Epidermal melanocyte (primary cell): Measurements from ENCODE around the gene CREBBP.

ENCODE experiments used
- DNase-seq: peaks from one replicate; pipeline ENCODE4 v3.0.0; 2011; ENCODE audit warnings: low spot score; ENCODE audit not compliant: insufficient read length

Gene CREBBP

DNA sequence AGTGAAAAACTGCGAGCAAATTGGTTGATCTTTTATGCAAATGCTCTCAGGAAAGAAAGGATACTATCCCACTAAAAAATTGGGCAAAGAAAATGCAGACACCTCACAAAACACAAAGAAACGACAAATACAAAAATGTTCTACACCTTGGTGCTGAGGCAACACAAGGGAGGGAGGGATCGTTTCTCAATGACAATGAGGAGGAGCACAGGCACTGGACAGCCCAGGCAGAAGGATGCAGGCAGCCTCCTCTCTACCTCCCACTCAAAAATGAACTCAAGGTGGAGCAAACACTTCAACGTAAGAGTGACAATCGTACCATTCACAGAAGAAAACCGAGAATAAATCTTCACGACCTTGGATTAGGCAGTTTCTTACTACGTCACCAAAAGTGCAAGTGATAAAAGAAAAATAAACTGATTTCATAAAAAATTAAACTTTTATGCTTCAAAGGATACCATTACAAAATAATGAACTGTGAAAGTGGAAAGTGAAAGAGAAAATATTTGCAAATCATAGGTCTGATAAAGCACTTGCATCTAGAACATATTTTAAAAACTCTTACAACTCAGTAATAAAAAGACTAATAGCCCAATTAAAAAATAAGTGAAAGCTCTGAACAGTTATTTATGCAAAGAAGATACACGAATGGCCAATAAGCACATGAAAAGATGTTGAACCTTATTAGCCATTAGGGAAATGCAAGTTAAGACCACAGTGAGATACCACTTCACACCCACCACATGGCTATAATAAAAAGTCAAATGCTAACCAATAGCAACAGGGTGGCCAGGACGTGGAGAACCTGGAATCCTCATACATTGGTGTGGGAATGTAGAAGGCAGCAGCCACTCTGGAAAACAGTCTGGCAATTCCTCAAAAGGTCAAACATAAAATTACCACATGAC is 82.4 kb downstream of the CREBBP start:
- no peak for DNase-seq

DNA sequence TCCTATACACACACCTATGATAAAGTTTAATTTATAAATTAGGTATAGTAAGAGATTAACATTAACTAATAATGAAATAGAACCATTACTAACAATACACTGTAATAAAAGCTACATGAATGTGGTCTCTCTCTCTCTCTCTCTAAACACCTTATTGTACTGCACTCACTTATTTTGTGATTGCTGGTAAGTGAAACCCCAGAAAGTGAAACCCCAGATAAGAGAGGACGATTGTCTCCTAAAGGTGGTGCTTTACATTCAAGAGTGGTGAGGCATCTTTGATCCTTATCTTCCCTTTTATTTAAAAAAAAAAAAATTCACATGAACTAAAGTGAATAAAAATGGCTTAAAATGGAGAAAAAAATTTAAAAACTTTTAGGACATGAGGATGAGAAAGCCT is 83.0 kb downstream of the CREBBP start:
- DNase-seq, result no peak

DNA sequence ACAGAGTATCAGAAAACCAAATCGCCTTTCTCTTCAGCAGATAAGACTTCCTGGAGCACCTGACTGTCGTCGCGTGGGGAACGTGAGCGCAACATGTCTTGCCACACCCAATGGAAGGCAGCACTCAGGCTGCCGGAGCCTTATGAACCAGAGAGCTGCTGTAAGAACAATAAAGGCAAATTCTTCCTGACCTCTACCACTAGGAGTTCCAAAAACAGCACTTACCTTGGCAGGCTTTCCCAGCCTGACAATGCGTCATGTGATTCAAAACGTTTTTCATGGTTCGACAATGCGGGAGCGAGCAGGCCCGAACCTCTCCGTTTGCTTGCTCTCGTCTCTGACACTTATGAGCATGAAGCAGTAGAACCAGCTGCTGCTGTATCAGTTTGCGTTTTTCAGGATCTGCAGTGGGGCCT is 87.3 kb downstream of the CREBBP start:
- DNase-seq, result no peak

DNA sequence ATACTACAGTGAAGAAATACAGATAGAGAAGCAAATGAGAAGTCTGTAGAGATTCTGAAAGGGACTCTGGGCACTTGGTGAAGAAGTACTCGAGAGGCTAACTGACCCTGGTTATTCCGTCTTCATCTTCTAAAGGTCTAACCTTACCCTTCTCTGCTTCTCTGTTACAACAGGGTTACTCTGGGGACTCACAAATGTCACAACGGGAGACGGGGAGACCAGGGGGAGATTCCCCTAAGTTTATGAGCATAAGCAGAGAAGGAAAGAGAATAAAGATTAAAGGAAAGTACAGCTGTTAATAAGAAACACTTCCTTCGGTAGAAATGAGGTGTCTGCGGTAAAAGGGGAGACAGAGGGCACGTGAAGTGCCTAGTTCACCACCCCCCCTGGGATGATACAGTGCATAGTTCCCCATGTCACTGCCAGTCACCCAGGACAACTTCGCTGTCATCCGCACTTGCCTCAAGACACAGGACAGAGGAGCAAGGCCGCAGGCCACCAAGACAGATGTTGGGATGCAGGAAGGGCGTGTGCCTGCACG is 88.0 kb downstream of the CREBBP start:
- no peak for DNase-seq

DNA sequence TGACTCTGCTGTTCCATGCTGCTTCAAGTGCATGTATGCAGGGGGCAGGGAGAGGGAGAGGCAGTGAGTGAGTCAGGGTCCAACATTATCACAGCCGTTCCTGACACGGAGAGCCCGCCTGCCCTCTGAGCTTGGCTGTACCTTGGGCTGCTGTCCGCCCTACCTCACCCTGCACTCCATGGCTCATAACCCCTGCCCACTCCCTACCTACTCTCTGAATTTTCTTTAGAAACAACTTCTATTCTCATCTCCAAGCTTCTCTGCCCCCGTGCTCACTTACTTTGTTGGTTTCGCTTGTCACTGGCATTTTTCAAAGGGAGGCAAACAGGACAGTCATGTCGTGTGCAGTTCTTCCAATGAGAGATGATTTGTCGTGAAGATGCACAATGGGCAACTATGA is 88.8 kb downstream of the CREBBP start:
- DNase-seq, result no peak

DNA sequence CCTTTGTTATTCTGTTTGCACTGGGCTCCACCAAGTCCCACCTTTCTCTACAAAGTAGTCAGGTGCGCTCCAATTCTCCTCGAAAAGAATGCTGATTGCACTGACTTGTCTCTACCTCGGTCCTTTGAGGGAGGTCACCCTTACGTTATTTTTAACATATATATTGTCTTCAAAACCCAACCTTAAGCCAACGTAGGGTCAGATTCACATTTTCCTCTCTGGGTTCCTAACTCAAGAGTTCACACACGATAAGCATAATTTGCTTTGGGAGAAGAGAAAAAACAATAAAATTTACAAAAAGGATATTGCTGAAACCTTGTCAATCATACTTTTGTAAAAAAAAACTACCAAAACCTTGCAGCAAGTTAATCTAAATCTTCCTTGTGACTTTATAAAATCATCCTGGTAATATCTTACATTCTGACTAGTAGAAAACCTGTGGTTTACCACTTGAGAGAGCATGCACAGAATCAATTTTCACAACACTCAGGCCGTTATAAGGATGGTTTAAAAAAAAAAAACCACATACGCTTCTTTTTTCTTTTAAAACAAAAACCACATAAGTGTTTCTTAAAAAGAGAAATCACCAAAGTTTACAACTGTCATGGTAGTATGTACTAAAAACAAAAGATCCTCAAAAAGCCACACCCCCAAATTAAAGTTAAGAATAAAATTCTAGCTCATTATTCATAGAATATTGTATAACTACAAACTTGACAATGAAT is 91.0 kb downstream of the CREBBP start:
- DNase-seq, result no peak

DNA sequence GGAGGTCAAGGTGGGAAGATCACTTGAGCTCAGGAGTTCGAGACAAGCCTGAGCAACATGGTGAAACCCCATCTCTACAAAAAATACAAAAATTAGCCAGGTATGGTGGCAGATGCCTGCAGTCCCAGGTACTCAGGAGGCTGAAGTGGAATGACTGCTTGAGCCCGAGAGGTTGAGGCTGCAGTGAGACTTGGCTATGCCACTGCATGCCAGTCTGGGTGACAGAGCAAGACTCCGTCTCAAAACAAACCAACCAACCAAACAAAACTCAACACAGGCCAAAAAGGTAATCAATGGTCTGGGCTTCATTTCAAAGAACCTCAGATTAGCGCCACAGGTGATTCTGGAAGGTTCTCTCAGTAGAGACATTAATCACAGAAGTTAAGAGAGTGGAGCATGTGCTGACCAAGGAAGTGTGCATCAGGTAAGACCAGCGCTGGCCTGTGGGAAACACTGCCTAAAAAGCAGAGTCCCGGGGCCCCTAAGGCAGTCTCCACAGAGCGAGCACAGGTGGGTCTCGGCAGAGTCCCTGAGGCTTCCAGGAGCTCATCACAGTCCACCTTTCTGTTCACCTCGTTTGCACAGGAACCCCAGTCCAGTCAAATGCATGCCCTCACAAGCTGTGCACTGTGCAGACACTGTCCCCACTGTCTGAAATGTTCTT is 91.7 kb downstream of the CREBBP start:
- DNase-seq, result no peak

DNA sequence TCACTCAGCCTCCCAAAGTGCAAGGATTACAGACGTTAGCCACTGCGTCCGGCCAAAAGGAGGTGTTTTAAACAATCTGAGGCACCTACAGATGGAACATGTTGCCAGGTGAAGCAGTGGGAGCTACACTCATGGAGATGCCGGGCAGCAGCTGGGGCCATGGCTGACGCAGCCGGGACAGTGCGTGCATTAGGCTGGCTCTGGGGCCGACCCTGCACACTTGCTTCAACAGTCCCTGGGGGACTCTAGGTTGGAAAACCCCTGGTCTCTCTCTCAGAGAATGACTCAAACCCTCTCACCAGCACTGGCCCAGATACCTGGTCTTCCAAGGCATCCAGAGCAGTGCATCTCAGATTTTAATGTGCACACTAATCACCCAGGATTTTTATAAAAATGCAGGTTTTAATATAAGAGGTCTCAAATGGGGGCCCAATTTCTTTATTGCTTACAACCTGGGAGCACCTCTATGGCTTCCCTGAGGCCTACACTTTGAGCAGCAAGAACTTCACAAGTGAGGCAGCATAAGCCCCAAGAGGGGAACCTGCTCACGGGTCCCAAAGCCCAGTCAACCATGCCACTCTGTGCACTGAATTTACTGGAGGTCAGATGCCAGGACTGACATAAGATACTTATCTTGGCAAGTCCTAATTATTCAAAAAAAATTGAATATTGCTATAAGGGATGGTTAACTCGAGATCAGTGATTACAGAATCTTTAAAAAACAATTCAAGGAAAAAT is 92.4 kb downstream of the CREBBP start:
- no peak for DNase-seq

DNA sequence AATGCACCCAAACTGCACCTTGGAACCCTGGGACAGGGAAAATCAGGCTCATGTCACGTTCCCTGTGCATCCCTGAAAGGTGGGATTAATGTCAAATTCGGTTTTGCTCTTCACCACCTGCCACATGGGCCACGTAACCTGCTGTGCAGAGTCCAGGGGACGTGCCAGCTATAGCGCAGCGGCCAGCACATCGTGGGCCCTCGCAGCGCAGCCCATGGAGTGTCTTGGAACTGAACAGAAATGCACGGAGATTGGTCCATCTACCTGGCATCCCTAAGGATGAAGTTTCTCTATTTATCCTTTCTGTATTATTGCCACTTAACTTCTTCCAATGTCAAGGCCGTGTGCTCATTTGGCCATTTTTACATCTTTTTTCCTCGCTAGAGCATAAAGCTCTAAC is 95.1 kb downstream of the CREBBP start:
- DNase-seq, result no peak

DNA sequence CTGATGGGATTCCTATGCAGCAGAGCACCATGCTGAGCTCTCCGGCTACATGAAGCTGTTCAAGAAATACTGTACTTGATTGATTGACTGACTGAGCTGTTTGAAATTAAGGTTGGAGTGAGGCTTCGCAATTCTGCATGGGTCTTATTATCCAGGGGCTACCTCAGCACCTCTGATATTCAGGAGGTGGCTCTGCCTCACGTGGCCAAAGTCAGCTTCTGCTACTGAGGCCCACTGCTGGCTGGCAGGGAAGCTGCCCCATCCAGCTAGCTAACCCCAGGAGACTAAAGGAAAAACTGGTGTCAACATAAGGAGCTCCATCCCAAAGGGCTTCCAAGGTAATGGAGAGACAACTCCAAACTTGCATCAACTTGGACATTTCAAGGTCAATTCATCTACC is 97.0 kb downstream of the CREBBP start:
- DNase-seq, result no peak

DNA sequence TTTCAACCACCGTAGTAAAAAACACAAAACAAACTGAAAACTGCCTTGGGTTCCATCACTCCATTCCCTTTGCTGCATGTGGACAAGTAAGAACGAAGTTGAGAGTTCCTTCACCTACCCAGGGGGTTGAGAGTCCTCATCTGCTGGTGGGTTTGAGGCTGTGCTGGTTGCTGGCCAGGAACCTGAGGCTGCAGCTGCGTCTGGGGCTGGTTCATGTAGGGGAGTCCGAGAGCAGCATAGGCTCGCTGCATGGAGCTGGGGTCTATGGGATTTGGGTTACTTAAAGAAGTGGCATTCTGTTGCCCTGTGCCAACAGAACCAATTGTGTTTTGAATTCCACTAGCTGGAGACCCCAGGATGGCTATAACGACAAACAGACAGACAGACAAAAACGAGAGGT is 97.9 kb downstream of the CREBBP start:
- DNase-seq, result no peak

DNA sequence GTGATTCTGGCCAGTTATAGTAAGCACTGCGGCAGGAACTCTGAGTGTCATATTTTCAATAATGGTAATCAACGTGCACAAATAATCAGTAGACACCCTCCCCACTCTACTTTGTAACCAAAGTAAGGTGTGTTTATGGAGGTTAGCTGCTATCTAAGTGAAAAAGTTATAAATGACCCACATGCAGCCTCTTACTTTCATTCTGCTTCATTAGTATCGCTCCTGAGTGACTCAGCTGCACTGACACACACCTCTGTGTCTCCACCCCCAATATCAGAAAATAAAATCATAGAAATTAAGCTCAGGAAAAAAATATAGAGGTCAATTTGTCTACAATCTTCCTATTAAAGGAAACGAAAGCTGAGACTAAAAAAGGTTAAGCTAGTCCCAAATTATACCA is 99.1 kb downstream of the CREBBP start:
- DNase-seq, result no peak

DNA sequence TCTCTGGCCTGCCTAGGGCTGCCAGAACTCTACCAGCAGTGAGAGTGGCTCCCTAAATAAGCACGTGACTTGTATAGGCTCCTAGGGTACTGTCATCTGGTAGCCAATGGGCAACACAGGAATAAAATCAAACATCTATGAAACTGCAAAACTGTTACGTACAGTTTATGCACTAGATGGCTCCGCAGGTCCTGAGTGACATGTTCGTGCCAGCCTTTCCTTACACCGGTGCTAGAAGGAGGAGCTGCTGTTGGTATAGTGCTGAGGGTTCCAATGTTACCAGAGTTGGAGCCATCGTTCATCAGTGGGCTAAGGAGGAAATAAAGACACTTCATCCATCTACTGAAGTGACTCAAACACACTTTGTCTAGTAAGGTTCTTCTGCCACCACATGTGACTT is 99.9 kb downstream of the CREBBP start:
- DNase-seq, result no peak

DNA sequence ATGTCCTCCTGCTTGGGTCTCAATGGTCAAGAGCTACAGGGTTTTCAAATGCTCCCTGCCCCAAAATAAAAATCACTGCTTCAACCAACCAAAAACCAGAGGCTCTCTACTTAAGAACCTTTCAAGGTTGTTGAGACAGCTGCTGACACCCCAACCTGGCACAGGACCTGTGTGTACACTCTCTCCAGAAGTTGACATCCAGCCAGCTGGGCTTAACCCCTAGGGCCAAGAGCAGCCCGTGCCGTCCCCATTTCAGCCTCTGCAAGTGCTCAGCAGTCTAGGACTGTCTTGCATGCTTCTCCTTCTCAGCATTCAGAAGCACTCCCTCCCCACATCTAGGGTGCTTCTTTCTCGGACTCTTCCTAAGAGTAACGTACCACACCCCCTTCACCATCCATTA is 104.2 kb downstream of the CREBBP start:
- DNase-seq, result no peak

DNA sequence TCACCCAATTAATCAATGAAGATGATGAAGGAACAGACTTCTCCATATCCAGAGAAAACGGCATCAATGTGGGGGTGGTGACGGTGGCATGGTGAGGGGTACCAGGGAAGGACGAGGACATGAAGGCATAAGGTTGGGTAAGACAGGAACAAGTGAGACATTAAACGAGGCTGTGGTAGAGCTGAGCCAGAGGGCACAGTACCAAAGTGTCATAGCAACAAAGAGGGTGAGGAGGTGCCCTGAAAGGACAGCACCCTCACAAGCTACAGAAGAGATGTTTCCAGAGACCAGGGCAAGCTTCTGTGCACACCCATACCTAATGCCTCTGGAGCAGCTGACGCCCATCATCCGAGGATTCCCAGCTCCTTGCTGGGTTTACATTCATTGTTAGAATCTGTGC is 105.7 kb downstream of the CREBBP start:
- DNase-seq, result no peak

DNA sequence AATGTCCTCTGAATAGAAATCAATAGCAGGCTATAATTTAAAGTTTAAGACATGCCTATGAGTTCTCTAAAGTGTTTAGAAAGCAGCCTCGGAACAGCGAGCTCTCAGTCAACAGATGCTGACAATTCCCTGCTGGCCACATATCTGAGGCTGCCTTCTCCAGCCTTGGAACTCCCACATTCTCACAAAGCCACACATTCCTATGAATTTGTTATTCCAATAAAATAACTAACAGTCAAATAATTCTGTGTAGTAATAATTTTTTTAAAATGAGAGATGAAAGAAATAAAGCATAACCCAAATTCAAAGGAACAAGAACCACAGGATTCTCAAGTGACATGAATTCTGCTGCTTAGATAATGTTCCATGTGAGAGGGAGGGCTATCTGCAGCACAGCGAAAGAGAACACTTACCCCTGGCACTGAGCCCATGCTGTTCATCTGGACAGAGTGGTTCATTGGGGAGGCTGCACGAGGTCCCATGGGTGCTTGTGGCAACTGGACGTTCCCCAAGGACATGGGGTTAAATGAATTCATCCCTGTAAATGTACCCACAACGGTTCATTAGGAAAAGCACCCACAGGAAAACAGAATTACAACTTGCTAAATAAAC is 106.3 kb downstream of the CREBBP start:
- DNase-seq, result no peak

DNA sequence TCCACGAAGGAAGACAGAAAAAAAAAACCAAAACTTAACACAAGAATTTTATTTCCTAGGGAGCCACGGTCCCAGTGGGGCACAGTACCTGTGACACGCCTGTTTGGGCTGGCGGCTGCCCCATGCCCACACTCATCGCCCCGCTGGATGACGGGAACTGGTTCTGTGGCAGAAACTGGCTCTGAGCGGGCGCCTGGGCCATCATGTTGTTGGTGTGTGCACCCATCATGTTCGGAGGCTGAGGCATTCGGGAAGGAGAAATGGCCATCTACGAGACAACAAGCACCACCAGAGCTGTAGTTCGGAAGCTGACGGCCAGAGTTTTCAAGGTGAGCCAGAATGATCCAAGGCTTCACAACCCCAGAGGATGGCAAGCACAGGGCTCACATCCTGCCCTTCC is 106.8 kb downstream of the CREBBP start:
- DNase-seq, result no peak

DNA sequence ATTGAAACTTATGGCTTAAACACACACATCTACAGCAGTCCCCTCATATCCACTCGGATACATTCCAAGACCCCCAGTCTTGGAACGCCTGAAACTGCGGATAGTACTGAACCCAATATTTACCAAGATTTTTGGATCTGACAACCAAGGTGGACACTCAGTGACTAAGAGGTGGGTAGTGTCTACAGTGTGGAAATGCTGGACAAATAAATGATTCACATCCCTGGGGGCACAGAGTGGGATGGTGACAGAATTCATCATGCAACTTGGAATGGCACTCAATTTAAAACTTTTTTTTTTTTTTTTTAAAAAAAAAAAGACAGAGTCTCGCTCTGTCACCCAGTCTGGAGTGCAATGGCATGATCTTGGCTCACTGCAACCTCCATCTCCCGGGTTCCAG is 109.0 kb downstream of the CREBBP start:
- DNase-seq, result no peak

DNA sequence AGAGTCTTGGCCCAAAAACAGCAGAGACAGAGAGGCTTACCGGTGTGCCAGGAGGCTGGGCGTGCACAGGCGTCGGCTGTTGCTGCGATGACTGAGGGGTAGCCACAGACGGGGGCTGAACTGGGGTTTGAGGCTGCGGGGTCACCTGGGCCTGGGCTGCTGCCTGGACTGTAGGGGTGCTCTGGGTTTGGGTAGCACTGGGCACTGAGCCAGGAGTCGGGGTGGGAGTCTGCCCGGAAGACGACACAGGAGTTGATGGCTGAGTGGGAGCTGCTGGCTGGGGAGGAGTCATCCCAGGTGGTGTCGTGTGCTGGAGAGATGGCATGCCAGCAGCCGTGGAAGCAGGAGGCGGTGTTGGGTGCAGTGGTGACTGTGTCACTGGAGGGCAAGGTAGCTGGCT is 110.0 kb downstream of the CREBBP start:
- no peak for DNase-seq

DNA sequence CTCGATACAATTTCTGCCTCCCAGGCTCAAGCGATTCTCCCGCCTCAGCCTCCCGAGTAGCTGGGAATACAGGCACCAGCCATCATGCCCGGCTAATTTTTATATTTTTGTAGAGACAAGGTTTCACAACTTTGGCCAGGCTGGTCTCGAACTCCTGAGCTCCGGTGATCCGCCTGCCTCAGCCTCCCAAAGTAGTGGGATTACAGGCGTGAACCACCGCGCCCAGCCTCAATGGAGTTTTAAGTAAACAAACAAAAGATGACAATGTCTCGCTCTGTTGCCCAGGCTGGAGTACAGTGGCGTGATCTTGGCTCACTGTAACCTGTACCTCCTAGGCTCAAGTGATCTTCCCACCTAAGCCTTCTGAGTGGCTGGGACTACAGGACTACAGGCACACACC is 110.6 kb downstream of the CREBBP start:
- DNase-seq, result no peak

DNA sequence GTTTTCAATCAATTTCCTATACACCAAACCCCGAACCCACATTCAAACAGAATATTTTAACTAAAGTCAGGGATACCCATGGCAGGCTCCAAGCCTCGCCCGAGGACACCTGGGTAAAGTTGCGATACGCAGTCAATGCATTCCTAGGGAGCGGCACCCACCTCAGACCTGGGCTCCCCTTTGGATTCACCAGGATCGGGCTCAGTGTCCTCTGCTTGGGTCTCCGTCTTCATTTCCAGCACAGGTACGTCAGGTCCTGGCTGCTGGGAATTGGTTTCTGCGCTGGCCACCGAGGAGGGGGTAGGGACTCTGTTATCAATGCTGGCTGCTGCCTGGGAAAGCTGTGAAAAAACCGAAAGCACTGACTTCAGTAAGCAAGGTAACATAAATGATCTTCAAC is 111.5 kb downstream of the CREBBP start:
- DNase-seq, result no peak
